Subcutaneous abdominal adipose tissue (tissue), 5 donors: ENCODE data around the gene IQCF6.
"Not testable (repeated sequence)": the region's sequence is repeated elsewhere in the genome, so short reads cannot be mapped to it uniquely, and the experiment has no call there.

ENCODE experiments used
- H3K27ac ChIP-seq: one replicate; pipeline ENCODE4 v1.7.0; 2013; ENCODE audit warnings: low read depth, mild to moderate bottlenecking, inconsistent platforms, low read length, moderate library complexity
- H3K27me3 ChIP-seq, 5 donors: one replicate each; pipeline ENCODE4 v1.7.0; 2013; ENCODE audit warnings: low read length in 5 of 5, inconsistent platforms in 1 of 5; ENCODE audit not compliant: control insufficient read depth in 5 of 5, insufficient read depth in 4 of 5
- H3K36me3 ChIP-seq, 5 donors: one replicate each; pipeline ENCODE4 v1.7.0; 2013; ENCODE audit warnings: low read length in 5 of 5; ENCODE audit not compliant: control insufficient read depth in 5 of 5, insufficient read depth in 5 of 5
- H3K4me1 ChIP-seq, 5 donors: one replicate each; pipeline ENCODE4 v1.7.0; 2013; ENCODE audit warnings: low read length in 5 of 5, mild to moderate bottlenecking in 3 of 5, moderate library complexity in 1 of 5; ENCODE audit not compliant: control insufficient read depth in 5 of 5, insufficient read depth in 5 of 5
- H3K4me3 ChIP-seq, 5 donors: one replicate each; pipeline ENCODE4 v1.7.0; 2013; ENCODE audit warnings: low read length in 5 of 5, low read depth in 1 of 5
- H3K9ac ChIP-seq, 5 donors: one replicate each; pipeline ENCODE4 v1.7.0; 2013; ENCODE audit warnings: low read length in 5 of 5, mild to moderate bottlenecking in 4 of 5, moderate library complexity in 3 of 5
- H3K9me3 ChIP-seq, 5 donors: one replicate each; pipeline ENCODE4 v1.7.0; 2013; ENCODE audit warnings: low read length in 5 of 5; ENCODE audit not compliant: control insufficient read depth in 5 of 5
- donor health status: healthy.
- donor health status: healthy.
- donor health status: healthy.
- donor health status: healthy.
- donor health status: healthy.

Gene IQCF6

DNA sequence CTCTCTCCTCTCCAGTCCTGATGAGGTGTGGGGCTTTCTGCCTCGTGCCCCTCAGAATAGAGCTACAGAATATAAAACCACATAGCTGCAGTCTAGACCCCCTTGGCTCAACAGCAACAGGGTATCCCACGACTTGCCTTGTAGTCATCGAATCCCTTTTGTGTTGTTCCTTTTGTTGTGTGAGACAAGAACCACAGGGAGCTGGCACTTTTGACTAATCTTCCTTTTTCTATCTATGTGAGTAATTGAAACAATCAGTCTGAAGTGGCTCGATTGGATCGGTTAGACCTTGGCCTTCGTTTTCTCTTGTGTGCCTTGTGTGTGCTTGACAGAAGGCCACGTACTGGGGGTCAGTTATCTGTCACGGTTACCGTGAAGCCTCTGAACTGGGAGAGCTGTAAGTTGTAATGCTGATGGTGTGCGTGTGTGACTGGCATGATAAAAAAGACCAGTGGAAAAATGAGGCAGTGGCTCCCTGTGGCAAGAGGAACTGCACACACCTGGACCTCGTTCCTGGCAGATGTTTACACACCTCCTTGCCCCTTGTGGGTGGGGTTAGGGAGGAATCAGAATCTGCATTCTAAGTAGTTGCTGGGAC lies 23.2 kb upstream of the IQCF6 start:
- no peak overlapping the region for H3K9ac ChIP-seq

DNA sequence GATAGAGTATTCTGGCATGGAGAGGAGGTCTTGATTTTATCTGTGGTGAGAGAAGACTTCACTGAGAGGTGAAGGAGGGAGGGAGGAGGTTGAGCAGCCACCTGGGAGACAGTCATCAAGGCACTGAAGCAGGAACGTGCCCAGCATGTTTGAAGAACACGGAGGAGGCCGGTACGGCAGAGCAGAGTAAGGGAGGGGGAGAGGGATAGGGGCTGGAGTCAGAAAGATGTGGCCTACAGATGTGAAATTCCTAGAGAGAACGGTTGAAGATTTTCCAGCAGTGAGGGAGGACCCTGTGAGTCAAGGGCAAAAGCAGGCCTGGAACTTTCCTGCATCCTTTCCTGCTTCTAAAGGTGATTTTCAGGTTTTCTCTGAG lies 21.7 kb upstream of the IQCF6 start:
- Histone ChIP-seq H3K9me3 (no peaks in the 10 kb centered on the region), H3K27ac (no peak overlapping the region), H3K36me3 (no peaks in the 10 kb centered on the region), H3K9ac (no peak overlapping the region), H3K4me1 (no peaks in the 10 kb centered on the region), H3K27me3 (peaks cover 0 to 5% (median 4%) of the 10 kb centered on the region in 5 donors), H3K4me3 (no peak overlapping the region)

More for the DNA sequence above, 23.2 kb upstream of the IQCF6 start:
- Histone ChIP-seq H3K9me3 (no peaks in the 10 kb centered on the region), H3K27ac (no peak overlapping the region), H3K4me1 (no peaks in the 10 kb centered on the region), H3K4me3 (no peak overlapping the region), H3K36me3 (no peaks in the 10 kb centered on the region), H3K27me3 (peaks cover 0 to 5% (median 2%) of the 10 kb centered on the region in 5 donors)

DNA sequence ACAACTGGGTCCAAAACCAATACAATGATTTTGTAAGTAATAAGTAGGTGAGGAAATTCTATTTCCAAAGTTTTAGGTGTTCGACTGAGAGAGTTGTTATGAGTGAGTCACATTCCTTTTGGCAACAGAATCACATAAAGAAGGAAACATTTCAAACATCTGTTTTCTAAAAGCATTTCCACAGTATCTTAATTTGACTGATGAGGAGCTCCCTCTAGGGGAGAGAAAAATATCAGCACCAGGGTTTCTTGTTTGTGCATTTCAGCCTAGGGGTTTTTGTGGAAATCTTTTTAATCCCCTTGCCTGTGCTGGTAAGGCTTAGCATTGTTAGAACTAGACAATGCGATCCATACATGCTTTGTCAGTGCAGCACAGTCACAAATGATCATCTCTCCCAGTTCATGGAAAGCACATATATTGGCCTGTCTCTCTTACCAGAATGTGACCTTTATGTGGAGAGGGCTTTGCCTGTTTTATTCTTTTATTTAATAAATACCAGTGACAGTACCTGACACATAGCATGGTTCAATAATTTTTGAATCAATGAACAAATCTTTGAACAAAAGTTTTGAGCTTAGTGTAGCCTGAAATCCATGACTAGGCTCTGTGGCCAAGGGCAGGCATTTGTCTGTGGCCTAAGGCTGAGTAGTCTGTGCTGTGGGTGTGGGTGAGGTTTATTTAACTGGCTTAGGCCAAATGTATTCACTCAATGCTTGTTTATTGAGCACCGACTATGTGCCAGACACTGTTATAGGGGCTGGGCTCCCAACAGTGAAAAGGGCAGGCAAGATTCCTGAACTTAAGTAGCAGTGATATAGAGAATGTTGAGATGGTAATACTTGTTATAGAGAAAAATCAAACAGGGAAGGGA lies 21.1 kb upstream of the IQCF6 start:
- Histone ChIP-seq H3K27me3 (peaks cover 0 to 5% (median 4%) of the 10 kb centered on the region in 5 donors), H3K27ac (no peak overlapping the region), H3K36me3 (no peaks in the 10 kb centered on the region), H3K4me3 (no peak overlapping the region), H3K4me1 (no peaks in the 10 kb centered on the region), H3K9me3 (no peaks in the 10 kb centered on the region), H3K9ac (no peak overlapping the region)

DNA sequence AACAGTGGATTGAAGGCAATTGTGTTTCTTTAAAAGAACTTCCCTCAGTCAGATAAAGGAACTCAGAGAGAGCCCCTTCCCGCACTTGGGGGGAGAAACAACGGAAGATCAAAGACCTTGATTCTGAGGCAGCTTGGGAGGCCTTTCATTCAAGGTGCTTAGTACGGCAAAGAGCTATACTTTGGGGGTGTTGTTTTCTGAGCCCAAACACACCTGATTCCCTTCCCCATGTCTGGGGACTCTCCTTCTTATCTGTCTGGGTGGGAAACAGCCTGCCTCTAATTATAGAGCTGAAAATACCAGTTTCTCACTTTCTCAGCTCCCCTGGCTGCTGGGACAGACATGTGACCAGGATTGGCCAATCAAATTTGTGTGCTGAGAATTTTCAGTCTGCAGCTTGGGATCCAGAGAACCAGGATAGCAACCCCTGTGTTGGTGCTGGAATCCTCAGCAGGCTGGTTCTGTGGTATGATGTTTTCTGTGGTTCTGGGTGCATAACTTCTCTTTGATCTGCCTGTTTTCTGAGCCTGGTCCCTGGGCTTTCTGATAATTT lies 19.4 kb upstream of the IQCF6 start:
- Histone ChIP-seq H3K4me3 (no peak overlapping the region), H3K27me3 (peaks cover 0 to 5% (median 4%) of the 10 kb centered on the region in 5 donors), H3K9me3 (no peaks in the 10 kb centered on the region), H3K27ac (no peak overlapping the region), H3K9ac (no peak overlapping the region), H3K4me1 (no peaks in the 10 kb centered on the region), H3K36me3 (no peaks in the 10 kb centered on the region)

DNA sequence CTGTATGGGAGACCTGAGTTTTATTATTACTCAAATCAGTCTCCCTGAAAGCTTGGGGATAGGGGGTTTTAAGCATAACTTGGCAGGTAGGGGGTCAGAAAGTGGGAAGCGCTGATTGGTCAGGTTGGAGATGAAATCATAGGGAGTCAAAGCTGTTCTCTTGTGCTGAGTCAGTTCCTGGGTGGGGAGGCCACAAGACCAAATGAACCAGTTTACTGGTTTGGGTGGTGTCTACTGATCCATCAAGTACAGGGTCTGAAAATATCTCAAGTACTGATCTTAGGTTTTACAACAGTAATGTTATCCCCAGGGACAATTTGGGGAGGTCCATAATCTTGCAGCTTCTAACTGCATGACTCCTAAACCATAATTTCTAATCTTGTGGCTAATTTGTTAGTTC lies 17.8 kb upstream of the IQCF6 start:
- Histone ChIP-seq H3K27me3 (peaks cover 0 to 5% (median 4%) of the 10 kb centered on the region in 5 donors), H3K4me1 (no peaks in the 10 kb centered on the region), H3K36me3 (no peaks in the 10 kb centered on the region), H3K4me3 (no peak overlapping the region), H3K9ac (no peak overlapping the region), H3K27ac (no peak overlapping the region), H3K9me3 (no peaks in the 10 kb centered on the region)

DNA sequence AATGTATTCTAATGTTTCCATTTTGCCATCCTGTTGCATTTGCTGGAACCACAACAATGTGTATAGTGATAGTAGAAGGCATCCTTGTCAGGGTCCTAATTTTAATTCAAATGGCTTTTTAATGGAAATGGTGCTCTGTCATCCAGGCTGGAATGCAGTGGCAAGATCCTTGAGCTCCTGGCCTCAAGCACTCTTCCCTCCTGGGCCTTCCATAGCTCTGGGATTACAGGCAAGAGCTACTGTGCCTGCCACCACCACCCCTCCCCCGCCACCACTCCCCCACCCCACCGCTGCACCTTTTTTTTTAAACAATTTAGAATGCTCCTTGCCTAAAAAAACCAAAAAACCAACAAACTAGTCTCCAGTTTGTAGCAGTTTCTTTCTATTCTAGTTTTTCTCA lies 15.2 kb upstream of the IQCF6 start:
- Histone ChIP-seq H3K36me3 (no peaks in the 10 kb centered on the region), H3K4me3 (no peak overlapping the region), H3K27ac (no peak overlapping the region), H3K9ac (no peak overlapping the region), H3K27me3 (peaks cover 0 to 5% (median 4%) of the 10 kb centered on the region in 5 donors), H3K9me3 (no peaks in the 10 kb centered on the region), H3K4me1 (no peaks in the 10 kb centered on the region)

DNA sequence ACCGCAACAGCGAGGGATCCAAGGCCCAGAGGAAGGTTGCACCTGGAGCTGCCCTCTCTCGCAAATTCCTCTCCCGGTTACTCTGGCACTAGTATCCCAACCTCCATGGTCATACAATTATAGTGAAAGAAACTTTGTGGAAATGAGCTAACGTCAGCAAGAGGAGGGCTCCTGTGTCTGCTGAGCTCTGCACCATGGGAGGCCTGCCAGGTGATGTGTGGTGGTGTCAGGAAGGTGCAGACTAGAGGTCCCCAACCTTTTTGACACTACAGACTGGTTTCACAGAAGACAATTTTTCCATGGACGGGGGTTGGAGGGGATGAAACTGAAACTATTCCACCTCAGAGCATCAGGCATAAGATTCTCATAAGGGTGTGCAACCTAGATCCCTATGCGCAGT lies 13.2 kb upstream of the IQCF6 start:
- Histone ChIP-seq H3K4me1 (no peaks in the 10 kb centered on the region), H3K4me3 (no peak overlapping the region), H3K9ac (no peak overlapping the region), H3K9me3 (no peaks in the 10 kb centered on the region), H3K36me3 (no peaks in the 10 kb centered on the region), H3K27ac (no peak overlapping the region), H3K27me3 (peaks cover 0 to 2% (median 0%) of the 10 kb centered on the region in 5 donors)

DNA sequence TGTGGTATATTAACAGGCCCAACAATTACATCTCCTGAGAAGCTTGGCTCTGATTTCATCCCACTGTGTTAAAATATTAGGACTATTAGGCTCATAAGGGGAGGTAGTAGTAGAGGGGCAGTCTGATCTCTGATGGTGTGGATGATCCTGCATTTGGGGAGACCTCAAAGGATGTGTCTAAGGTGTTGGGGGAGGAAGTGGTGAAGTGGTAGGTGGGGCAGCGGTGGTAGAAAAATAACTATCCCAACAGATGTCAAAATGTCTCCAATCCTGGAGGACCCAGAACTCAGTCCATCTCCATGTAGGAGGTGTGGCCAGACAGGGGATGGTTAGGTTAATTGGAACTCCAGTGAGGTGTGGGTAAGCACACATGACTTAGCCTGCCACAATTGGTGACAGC lies 10.4 kb upstream of the IQCF6 start:
- Histone ChIP-seq H3K4me1 (no peaks in the 10 kb centered on the region), H3K36me3 (no peaks in the 10 kb centered on the region), H3K9ac (no peak overlapping the region), H3K27me3 (no peaks in the 10 kb centered on the region), H3K4me3 (no peak overlapping the region), H3K27ac (no peak overlapping the region), H3K9me3 (no peaks in the 10 kb centered on the region)

DNA sequence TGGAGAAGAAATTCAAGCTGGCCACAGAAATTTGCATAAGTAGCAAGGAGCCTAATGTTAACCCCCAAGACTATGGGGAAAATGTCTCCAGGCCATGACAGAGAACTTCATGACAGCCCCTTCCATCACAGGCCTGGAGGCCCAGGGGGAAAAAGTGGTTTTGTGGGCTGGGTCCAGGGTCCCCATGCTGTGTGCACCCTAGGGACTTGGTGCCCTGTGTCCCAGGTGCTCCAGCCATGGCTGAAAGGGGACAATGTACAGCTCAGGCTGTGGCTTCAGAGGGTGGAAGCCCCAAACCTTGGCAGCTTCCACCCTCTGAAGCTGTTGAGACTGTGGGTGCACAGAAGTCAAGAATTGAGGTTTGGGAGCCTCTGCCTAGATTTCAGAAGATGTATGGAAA lies 8.5 kb upstream of the IQCF6 start:
- H3K9me3 ChIP-seq, H3K4me1 ChIP-seq, H3K36me3 ChIP-seq: not testable (repeated sequence)

DNA sequence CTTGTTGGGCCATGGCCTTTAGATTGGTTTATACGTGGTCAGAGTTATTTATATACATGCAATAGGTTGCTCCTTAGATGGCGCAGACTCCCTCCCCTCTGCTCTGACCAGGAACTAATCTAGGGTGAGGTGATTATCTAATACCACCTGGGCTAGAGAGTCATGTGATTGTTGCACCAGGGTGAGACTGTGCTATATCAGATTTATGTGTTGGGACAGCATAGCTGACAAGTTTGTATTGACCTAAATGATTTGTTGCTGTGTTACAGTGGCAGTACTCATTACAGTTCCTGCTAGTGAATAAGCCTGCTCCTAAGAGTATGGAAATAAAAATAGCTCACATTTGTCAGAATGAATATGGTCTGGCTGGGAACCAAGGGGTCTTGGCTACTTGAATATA lies 7.2 kb upstream of the IQCF6 start:
- Histone ChIP-seq H3K27me3 (no peaks in the 10 kb centered on the region), H3K36me3 (no peaks in the 10 kb centered on the region), H3K4me1 (peaks cover 0 to under 1% (median 0%) of the 10 kb centered on the region in 5 donors), H3K9me3 (no peaks in the 10 kb centered on the region), H3K27ac (no peak overlapping the region), H3K4me3 (no peak overlapping the region), H3K9ac (no peak overlapping the region)

More for the DNA sequence above, 8.5 kb upstream of the IQCF6 start:
- H3K4me3 ChIP-seq, H3K9ac ChIP-seq, H3K27ac ChIP-seq, H3K27me3 ChIP-seq: not testable (repeated sequence)
